Tibial nerve (tissue), 4 donors: ENCODE measurements around the gene ITPKB. TPM values are rescaled to one million over a fixed set of nuclear protein-coding genes. Genes with fewer than 3 reads are reported as not detected.
"Not testable (repeated sequence)": the region's sequence is repeated elsewhere in the genome, so short reads cannot be mapped to it uniquely, and the experiment has no call there.

Source experiments
- DNase-seq, 2 donors: peaks; one replicate each; pipeline ENCODE4 v3.0.0-alpha.2; 2019; ENCODE audit warnings: low spot score in 2 of 2
- H3K27ac ChIP-seq, 4 donors: fragments of 200-600 bp; sonication (generic) in 3 of 4; one replicate each; pipeline ENCODE4 v1.5.1; 2017 to 2019; ENCODE audit warnings: mild to moderate bottlenecking in 1 of 4
- H3K27me3 ChIP-seq, 2 donors: fragments of 200-600 bp; sonication (generic) in 1 of 2; one replicate each; pipeline versions ENCODE4 v1.5.1 to v1.6.0; 2017 to 2019
- H3K36me3 ChIP-seq, 3 donors: fragments of 200-600 bp; sonication (generic); one replicate each; pipeline ENCODE4 v1.5.1; 2018 to 2019
- H3K4me1 ChIP-seq, 4 donors: fragments of 200-600 bp; sonication (generic) in 3 of 4; one replicate each; pipeline ENCODE4 v1.5.1; 2017 to 2019
- H3K4me3 ChIP-seq, 4 donors: fragments of 200-600 bp; sonication (generic) in 3 of 4; one replicate each; pipeline ENCODE4 v1.5.1; 2017 to 2019; ENCODE audit warnings: mild to moderate bottlenecking in 1 of 4, moderate library complexity in 1 of 4
- H3K9me3 ChIP-seq, 4 donors: fragments of 200-600 bp; sonication (generic) in 3 of 4; one replicate each; pipeline ENCODE4 v1.5.1; 2017 to 2019
- CTCF ChIP-seq, 5 experiments: fragments of 200-600 bp in 3 of 5; fragments of 450-650 bp in 2 of 5; sonication (generic) in 3 of 5; IDR thresholded peaks; one replicate each; pipeline ENCODE4 v1.5.1; 2016 to 2019; ENCODE audit warnings: antibody characterized with exemption in 5 of 5, mild to moderate bottlenecking in 3 of 5, moderate library complexity in 2 of 5
- EP300 ChIP-seq, 2 donors: sonication (generic); formaldehyde crosslinking; IDR thresholded peaks; one replicate each; pipeline ENCODE4 v1.6.1; 2017; ENCODE audit warnings: antibody characterized with exemption in 2 of 2, mild to moderate bottlenecking in 1 of 2
- POLR2A ChIP-seq, 2 donors: fragments of 450-650 bp; IDR thresholded peaks; one replicate each; pipeline ENCODE4 v1.6.1; 2017; ENCODE audit warnings: antibody characterized with exemption in 2 of 2, mild to moderate bottlenecking in 2 of 2, moderate library complexity in 2 of 2
- WGBS, 2 donors: methylation state at CpG; one replicate each; pipeline ENCODE4 v1.1.5; 2018; 5-methylcytosine and 5-hydroxymethylcytosine counted together
- total RNA-seq, 4 donors: library from RNA; depleted of rRNA; stranded (reverse); fragments of >200 nt; gene quantifications; one replicate each; pipeline ENCODE4 v1.1.0, GENCODE V29; 2016

ITPKB gene
- total RNA-seq, 4 donors from 2014 or later = 49.2 to 82.0 (median 52.7) TPM

GRCh38 chr1:226725897-226726267 lies 13.2 kb downstream of the ITPKB start:
- Histone ChIP-seq H3K36me3 (peaks cover 0 to 15% (median 0%) of the 10 kb centered on the region in 3 donors), H3K9me3 (no peaks in the 10 kb centered on the region), H3K27me3 (no peaks in the 10 kb centered on the region), H3K4me1 (peaks cover 0 to 75% (median 29%) of the 10 kb centered on the region in 4 donors), H3K4me3 (no peak overlapping the region), H3K27ac (no peak overlapping the region)
- no peak for DNase-seq
- no peak for TF ChIP-seq CTCF (IDR thresholded peaks at IDR 0.05)
- no peak for TF ChIP-seq POLR2A (IDR thresholded peaks at IDR 0.05)
- TF ChIP-seq EP300 (IDR thresholded peaks at IDR 0.05) = no peak
- 78 to 89% methylated on average over 4 of the region's 4 CpGs for WGBS, 2 donors

- WGBS, 2 donors = 43 to 48% methylated on average over 13 of the region's 13 CpGs
- no peak overlapping the region for H3K4me3 ChIP-seq
- peak overlapping the region in 3 of 4 donors; percentile 41 to 82 (median 77) for H3K27ac ChIP-seq
- no peaks in the 10 kb centered on the region for H3K9me3 ChIP-seq
- H3K4me1 ChIP-seq = peaks cover 0 to 82% (median 38%) of the 10 kb centered on the region in 4 donors
- H3K27me3 ChIP-seq = no peaks in the 10 kb centered on the region
- peaks cover 0 to 5% (median 0%) of the 10 kb centered on the region in 3 donors for H3K36me3 ChIP-seq
- DNase-seq = peak; percentile 63 to 68
- TF ChIP-seq EP300 (IDR thresholded peaks at IDR 0.05) (peak in 1 of 2 donors; percentile 19), CTCF (IDR thresholded peaks at IDR 0.05) (no peak), POLR2A (IDR thresholded peaks at IDR 0.05) (no peak)
Observed at GRCh38 chr1:226723657-226724532, 15.2 kb downstream of the ITPKB start.

- 61 to 67% methylated on average over 10 to 13 of the region's 14 CpGs for WGBS, 2 donors
- DNase-seq = no peak
- Histone ChIP-seq H3K4me1 (peaks cover 0 to 82% (median 38%) of the 10 kb centered on the region in 4 donors), H3K27ac (peak overlapping the region in 3 of 4 donors; percentile 23 to 82 (median 77)), H3K36me3 (peaks cover 0 to 5% (median 0%) of the 10 kb centered on the region in 3 donors), H3K4me3 (no peak overlapping the region), H3K27me3 (no peaks in the 10 kb centered on the region), H3K9me3 (no peaks in the 10 kb centered on the region)
- TF ChIP-seq CTCF (IDR thresholded peaks at IDR 0.05) = no peak
- no peak for TF ChIP-seq POLR2A (IDR thresholded peaks at IDR 0.05)
- TF ChIP-seq EP300 (IDR thresholded peaks at IDR 0.05) = no peak
Observed at GRCh38 chr1:226722901-226723656, 16.0 kb downstream of the ITPKB start.

- Histone ChIP-seq H3K4me1 (peaks cover 0 to 81% (median 41%) of the 10 kb centered on the region in 4 donors), H3K4me3 (no peak overlapping the region), H3K27ac (peak overlapping the region in 2 of 4 donors; percentile 77 to 82), H3K9me3 (no peaks in the 10 kb centered on the region), H3K27me3 (no peaks in the 10 kb centered on the region), H3K36me3 (peaks cover 0 to 5% (median 0%) of the 10 kb centered on the region in 3 donors)
- no peak for DNase-seq
- 66 to 72% methylated on average over 11 of the region's 11 CpGs for WGBS, 2 donors
- TF ChIP-seq EP300 (IDR thresholded peaks at IDR 0.05) (no peak), POLR2A (IDR thresholded peaks at IDR 0.05) (no peak), CTCF (IDR thresholded peaks at IDR 0.05) (no peak)
Observed at GRCh38 chr1:226722240-226722900, 16.7 kb downstream of the ITPKB start.

- H3K9me3 ChIP-seq, DNase-seq, H3K27me3 ChIP-seq, H3K36me3 ChIP-seq, H3K4me3 ChIP-seq: not testable (repeated sequence)
- Histone ChIP-seq H3K4me1 (peaks cover 0 to 83% (median 49%) of the 10 kb centered on the region in 4 donors), H3K27ac (peak overlapping the region in 2 of 4 donors; percentile 63 to 72)
- WGBS, 2 donors = 87 to 92% methylated on average over 13 of the region's 13 CpGs
Observed at GRCh38 chr1:226720574-226720973, 18.5 kb downstream of the ITPKB start.
